COLO829 (cell line): Measurements from ENCODE around the gene ATP8A1.

Experiments used
- DNase-seq: peaks from one replicate; pipeline ENCODE4 v3.0.0; 2012; ENCODE audit warnings: low spot score

Gene ATP8A1

GRCh38 chr4:42649870-42650269 is 7.0 kb downstream of the ATP8A1 start:
- no peak for DNase-seq

DNA sequence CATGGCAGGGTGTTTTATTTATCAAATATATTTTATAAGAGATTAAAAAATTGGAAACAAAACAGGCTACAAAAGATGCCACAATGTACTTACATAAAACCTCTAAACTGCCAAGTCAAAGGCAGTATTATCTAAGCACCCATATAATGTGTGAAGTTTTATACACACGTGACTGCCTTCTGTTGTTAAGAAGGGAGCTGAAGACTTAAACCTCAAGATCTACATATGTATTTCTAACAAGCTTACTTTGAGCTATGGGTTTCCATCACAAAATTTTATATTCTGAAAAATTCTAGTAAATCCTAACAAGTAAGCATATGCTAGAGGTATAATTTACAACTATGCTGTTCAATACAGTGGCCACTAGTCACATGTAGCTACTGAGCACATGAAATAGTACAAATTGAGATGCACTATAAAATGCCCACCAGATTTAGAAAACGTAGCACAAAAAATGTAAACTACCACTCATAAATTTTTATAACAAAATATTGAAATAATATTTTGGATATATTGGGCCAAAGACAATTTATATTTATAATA is 9.8 kb downstream of the ATP8A1 start:
- DNase-seq: no peak

GRCh38 chr4:42646013-42646784 is 10.7 kb downstream of the ATP8A1 start:
- no peak for DNase-seq

DNA sequence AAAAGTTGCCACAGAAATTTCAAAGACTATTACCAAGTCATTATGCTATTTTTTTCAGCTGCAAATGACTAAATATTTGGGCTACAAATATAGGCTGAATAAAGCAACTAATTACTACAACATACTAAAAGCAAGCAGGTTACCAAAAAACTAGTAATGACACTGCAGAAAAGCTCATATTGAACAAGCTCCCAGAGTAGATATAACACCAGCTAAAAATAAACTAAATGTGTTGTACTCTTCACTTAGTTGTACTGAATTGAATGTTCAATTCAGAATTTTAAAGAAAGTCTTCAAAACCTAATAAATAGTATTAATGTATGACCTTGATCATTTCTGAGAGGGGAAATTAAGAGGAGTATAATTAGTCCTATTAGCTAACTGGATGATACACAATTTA is 12.0 kb downstream of the ATP8A1 start:
- DNase-seq: no peak

DNA sequence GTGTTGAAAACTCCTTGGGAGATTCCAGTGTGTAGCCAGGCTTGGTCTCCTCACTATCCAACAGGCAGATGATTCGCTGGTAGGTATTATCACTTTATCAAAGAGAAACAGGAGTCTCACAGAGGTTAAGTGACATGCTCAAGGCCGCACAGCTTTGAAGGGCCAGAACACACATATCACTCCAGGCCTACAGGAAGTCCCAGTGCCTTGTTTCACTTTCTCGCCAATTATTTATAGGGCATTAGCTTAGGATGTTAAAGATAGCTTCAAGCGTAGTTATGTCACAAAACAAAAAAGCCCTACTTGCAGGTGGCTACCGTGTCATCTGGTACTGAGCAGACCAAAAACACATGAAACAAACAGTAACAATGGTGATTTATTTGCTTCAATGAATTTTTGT is 13.2 kb downstream of the ATP8A1 start:
- no peak for DNase-seq

DNA sequence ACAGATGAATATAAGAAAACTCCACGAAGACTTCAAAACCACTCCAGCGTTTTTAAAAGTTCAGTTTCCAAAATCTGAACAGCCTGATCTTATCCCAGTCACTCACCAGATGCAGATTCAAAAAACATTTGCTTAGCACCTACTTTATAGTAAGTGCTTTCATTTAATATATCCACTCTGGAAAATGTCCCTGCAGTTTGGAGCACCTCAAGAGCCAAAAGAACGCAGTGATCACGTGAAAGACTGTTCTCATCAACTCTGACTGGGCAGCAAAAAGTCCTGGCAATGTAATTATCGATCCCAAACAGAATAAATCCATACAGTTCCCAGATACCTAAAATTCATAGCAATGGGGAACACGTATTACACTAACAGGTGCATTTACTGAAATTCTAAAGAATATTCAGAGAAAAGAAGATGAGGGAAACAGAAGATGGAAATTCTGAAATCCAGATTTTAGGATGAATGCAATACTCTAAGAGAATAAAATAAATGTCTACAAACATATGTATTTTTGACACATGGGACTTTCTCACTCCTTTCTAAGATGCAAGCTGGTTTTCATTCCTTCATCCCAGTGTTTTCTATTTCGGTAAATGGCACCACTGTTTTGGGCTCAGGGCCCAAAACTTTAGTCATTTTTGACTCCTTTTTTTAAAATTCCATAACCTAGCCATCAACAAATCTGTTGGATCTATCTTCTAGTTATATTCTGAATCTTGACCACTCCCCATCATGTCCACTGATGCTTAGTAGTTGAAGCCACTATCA is 13.9 kb downstream of the ATP8A1 start:
- no peak for DNase-seq

DNA sequence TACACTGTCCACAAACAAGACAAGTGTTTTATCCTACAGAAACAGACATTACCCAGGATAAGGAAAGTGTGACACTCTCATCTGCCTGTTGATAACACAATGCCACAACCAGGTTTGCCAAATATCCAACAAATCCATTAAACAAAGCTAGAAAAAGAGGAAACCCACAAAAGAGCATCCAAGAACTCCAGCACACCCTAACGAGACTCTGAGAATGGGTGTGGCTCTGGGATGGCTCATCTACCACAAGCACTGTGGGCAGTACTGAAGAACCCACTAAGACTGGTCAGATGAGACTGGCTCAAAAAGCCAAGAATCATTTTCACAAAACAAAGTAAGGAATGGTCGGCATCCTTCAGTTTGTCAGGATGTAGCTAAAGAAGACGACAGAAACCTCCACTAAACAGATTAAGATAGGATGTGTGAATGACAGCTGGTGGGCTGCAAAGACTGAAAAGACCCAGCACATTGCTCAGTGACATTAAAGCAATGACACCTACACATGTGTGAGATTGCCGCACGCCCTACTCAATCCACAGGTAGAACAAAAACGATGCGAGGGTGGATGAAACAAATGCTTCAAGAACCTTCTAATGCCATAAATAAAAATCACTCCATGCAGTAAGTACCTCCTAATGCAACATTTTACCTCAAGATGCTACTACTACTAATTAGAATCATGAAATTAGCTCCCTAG is 14.7 kb downstream of the ATP8A1 start:
- no peak for DNase-seq

- no peak for DNase-seq
Measured at GRCh38 chr4:42641656-42642055, 15.2 kb downstream of the ATP8A1 start.

DNA sequence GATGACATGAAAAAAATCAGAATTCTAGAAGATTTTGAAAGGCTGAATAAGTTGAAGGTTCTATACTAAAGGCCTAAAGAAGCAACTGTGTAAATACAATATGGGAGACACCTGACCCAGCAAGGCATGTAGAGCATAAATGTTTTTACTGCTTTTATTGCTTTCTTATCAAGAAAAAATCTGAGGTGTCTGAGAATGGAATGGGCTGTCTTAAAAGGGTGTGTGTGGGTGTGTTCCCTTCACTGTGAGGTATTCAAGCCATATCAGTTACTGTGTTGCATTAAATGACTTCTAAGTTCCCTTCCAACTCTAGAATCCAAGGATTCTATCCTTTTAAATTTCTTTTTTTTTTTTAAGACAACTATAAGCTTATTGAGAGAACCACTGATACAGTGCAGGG is 15.7 kb downstream of the ATP8A1 start:
- no peak for DNase-seq

DNA sequence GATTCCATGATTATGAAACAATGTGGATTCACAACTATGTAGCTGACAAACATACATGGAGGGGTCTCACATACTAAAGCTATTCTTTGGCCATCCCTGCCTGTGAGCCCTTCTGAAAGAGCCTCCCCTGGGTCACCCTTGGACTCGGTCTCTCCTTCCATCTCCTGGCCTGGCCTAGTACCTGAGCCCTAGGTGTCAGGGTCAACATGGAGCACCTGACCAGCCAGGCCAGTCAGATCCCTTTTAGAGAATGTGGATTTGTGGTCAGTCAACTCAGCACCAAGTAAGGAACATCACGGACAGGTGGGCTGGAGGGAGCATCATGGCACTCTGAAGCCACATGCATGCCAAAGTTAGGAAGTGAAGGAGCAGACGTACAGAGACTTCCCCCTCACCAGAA is 16.3 kb downstream of the ATP8A1 start:
- no peak for DNase-seq

DNA sequence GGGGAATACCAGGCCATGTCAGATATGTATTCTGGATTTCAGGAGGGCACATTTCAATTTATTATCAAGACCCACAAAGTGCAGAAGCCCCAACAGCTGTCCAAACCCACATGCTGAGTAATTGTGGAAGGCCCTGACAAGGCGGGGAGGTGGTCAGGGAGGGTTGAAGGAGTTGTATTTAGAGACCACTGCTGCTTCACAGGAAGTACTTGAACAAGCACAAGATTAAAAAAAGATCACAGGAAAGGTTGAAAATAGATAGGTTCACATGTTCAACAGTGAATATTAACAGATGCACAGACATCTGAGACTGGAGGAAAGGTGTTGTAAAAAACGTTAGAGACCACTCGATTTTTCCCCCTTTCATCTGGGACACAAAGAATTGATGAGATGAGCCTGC is 17.9 kb downstream of the ATP8A1 start:
- DNase-seq: no peak

- no peak for DNase-seq
Measured at GRCh38 chr4:42638321-42638720, 18.6 kb downstream of the ATP8A1 start.

DNA sequence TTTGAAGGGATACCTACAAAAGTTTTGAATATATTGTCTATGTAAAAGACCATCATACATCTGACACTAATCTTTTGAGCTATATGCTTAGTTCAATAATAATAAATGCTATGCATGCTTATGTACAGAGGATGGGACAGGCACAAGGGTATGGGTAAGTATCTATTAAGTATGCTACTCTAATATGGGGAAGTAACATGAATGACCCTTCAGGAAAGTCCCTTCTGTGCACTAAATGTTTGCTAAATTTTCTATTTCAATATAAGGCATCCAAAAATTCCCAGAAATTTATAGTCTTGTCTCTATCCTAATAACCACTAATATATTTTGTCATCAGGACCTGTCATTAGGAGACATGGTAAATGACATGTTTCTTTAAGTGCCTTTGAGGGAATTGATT is 19.0 kb downstream of the ATP8A1 start:
- DNase-seq: no peak

- DNase-seq: no peak
Measured at GRCh38 chr4:42637104-42637503, 19.8 kb downstream of the ATP8A1 start.

DNA sequence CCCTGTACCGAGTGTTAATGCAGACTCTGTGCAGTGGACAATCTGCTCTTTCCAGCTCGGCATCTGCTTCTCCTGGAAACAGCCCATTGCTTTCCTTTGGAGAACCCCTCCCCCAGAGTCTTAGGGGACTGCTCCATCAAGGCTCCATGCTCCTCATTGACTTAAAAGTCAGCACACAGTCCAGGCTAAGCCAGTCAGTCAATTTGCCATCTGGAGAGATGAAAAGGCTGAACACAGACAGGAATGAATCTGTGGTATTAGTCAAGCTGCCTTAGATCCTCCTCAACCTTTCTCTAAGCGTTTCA is 20.3 kb downstream of the ATP8A1 start:
- DNase-seq: no peak

DNA sequence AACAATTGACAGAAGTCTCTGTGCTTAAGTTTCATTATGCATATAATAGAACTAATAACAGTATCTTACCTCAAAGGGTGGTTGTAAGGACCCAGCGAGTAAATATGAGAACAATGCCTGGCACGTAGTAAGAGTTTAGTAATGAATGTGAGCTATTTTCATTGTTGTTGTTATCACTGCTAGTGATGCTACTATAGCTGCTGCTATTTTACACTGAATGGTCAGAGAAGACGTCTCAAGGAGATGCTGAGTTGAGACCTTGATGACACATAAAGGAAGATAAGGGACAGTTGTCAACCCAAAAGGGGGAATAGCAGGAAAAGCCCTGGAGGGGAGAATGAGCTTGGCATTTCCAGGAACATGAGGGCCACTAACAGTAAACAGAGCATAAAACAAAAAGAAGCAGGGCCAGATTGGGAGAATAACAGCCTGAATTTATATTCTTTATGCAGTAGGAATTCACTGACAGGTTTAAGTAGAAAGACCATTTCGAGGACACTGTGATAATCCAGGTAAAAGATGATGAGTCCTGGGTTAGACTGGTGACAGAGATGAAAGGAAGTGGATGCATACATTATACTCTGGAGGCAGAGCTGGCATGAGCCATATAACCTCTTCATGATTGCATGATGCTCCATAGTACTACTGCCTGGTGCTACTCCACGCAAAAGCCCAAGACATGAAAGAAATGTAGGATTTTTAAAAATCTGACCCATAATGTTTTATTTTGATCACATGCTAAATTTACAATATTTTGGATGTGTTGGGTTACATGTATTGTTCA is 23.1 kb downstream of the ATP8A1 start:
- DNase-seq: no peak

DNA sequence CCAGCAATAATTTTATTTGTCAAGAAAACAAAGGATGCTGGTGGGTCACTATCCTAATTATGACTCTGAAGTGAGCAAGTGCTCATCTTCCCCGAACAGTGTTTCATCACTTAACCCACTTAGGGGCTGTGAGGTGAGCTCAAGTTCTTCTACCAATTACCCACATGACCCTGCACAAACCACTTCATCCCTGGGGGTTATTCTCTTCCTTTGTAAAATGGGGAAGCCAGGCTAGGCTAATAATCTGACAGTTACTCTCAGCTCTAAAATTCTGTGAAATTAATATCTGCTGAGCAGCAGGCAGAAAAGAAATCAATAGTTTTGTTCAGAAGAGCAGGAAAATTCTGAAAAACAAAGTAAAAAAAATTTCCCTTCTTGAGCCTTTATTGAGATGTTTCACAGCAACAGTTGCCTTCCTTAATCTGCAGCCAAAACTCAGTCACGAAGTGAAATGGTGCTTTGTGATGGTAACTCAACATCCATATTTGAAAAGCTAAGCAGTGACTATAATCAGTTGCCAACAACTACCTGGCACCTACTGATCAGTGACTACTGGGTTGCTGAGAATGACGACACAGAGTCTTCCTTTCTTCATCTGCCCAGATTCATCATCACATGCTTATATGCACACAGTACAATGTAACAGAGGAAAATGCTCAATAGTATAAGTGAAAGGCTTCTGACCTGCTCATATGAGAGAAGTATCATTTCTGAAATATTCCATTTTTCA is 24.1 kb downstream of the ATP8A1 start:
- DNase-seq: no peak

- no peak for DNase-seq
Measured at GRCh38 chr4:42630908-42631307, 26.0 kb downstream of the ATP8A1 start.

DNA sequence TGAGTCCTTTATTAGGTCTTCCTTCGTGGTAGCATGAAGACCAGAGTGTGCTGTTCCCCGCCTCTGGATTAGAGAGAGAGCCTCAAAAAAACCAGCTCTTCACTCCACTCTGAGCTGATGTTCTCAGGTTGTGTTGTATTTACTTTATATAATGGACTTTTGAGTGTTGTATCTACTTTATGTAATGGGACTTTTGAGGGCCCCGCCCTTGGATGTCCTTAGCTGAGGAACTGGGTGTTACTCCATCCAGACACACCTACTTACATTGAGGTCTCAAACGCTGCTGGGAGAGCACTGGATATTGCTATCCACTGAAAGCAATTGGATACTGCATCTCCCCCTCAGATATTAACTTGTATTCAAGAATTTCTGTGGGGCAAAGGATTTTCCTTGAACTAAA is 28.2 kb downstream of the ATP8A1 start:
- no peak for DNase-seq

DNA sequence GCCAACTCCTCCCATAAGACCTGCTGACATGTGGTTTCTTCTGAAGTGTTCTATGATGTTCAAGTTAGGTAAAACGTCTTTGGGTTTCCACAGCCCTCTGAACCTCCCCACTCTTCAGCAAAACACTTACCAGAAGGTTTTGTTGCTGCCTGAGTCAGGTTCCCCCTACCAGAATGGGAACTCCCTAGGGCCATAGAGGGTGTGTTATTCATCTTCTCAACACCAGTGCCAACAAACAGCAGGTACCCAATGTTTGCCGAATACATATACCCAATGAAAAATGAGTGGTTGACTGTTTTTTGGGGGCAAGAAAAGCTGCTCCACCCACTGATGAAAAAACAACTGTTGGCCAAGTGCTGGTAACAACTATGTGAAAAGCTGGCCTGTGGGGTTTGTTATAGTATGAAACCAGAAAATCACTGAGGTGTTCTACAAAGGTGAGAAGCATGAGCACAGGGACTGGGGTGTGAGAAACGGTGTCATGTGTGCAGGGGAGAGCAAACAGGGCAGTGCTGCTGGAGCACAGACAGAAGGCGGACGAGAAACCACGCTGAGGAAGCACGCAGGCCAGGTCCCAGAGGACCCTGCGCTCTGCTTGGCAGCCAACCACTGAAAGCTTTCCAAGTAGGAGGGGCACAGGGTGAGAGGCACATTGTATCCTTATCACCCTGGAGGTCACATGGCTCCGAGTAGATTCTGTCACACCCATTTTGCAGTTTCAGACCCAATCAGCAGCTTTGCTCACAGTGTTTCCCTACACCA is 28.8 kb downstream of the ATP8A1 start:
- DNase-seq: no peak
